DND-41 (cell line): ENCODE results near the gene NUDT21.

Experiments used
- CTCF ChIP-seq: IDR thresholded peaks from 2 replicates; pipeline ENCODE4 v1.5.1; 2012; ENCODE audit warnings: borderline replicate concordance, low read length, moderate library complexity, mild to moderate bottlenecking; ENCODE audit not compliant: poor library complexity, severe bottlenecking; ENCODE audit errors: extremely low read depth
- EZH2 ChIP-seq: IDR thresholded peaks from 3 replicates; pipeline ENCODE4 v1.6.1; 2012; ENCODE audit warnings: borderline replicate concordance, low read depth, mild to moderate bottlenecking, moderate library complexity, low read length, inconsistent platforms; ENCODE audit not compliant: severe bottlenecking

GRCh38 chr16:56425439-56425832 is 25.7 kb downstream of the NUDT21 start, which contains the start of gene AMFR:
- TF ChIP-seq CTCF (peak; percentile 60), EZH2 (no peak)
